AG04449 (cell line): ENCODE data around the gene TFDP2.

ENCODE experiments used
- CTCF ChIA-PET: fragments of 350-600 bp; formaldehyde crosslinking; extraction: SDS; loops from one replicate; lab custom pipeline; 2021; ENCODE audit warnings: antibody characterized with exemption; lab: Yijun Ruan, JAX
- POLR2A ChIA-PET: fragments of 400-600, 350-600 bp; formaldehyde crosslinking; extraction: SDS; loops from one replicate; lab custom pipeline; 2020; ENCODE audit warnings: antibody characterized with exemption, inconsistent platforms; lab: Yijun Ruan, JAX
- DNase-seq: peaks from one replicate; pipeline ENCODE4 v3.0.0-alpha.2; 2010; ENCODE audit warnings: low read depth, low spot score
- H3K4me3 ChIP-seq: 2 replicates; pipeline ENCODE4 v1.5.1; 2011; ENCODE audit warnings: low read depth, mild to moderate bottlenecking, control low read depth, low read length
- CTCF ChIP-seq: IDR thresholded peaks from one replicate; pipeline ENCODE4 v1.5.1; 2011; ENCODE audit warnings: mild to moderate bottlenecking, moderate library complexity, low read length, control low read depth, inconsistent platforms; ENCODE audit not compliant: insufficient read depth; ENCODE audit errors: missing control alignments

Gene TFDP2

GRCh38 chr3:142168514-142168913 lies 19.2 kb upstream of the TFDP2 start:
- H3K4me3 ChIP-seq, result no peak overlapping the region
- no peak for TF ChIP-seq CTCF
- ChIA-PET POLR2A (no interaction called here), CTCF (interaction anchor here (1.4 kb wide), 1 partner anchor 12 kb away, joined by 4 read pairs; no protein-coding TSS in a partner anchor)
- no peak for DNase-seq

GRCh38 chr3:142165194-142165593 lies 15.8 kb upstream of the TFDP2 start:
- ChIA-PET POLR2A (no interaction called here), CTCF (interaction anchor here (1.5 kb wide), 1 partner anchor 16 kb away, joined by 6 read pairs; no protein-coding TSS in a partner anchor)
- DNase-seq, result no peak
- H3K4me3 ChIP-seq, result no peak overlapping the region
- no peak for TF ChIP-seq CTCF

- no peak for TF ChIP-seq CTCF
- CTCF ChIA-PET, result no interaction called here
Measured at GRCh38 chr3:142159083-142159740, 9.9 kb upstream of the TFDP2 start.

GRCh38 chr3:142154186-142154585 lies 4.8 kb upstream of the TFDP2 start:
- no peak overlapping the region for H3K4me3 ChIP-seq
- DNase-seq, result no peak
- POLR2A ChIA-PET, result no interaction called here
- CTCF ChIA-PET, result no interaction called here
- TF ChIP-seq CTCF, result no peak

More at GRCh38 chr3:142159083-142159740, 9.9 kb upstream of the TFDP2 start:
- POLR2A ChIA-PET, result no interaction called here
- H3K4me3 ChIP-seq, result no peak overlapping the region
- no peak for DNase-seq

GRCh38 chr3:142152384-142152783 lies 3.0 kb upstream of the TFDP2 start:
- H3K4me3 ChIP-seq, result no peak overlapping the region
- CTCF ChIA-PET, result interaction anchor here (1.0 to 1.2 kb wide), 2 partner anchors 9 to 15 kb away, joined by 3 to 6 read pairs; no protein-coding TSS in a partner anchor
- no peak for DNase-seq
- no peak for TF ChIP-seq CTCF
- POLR2A ChIA-PET, result no interaction called here

- POLR2A ChIA-PET, result no interaction called here
- CTCF ChIA-PET, result interaction anchor here (1.0 to 1.2 kb wide), 2 partner anchors 9 to 16 kb away, joined by 3 to 6 read pairs; no protein-coding TSS in a partner anchor
- no peak for TF ChIP-seq CTCF
- no peak for DNase-seq
- H3K4me3 ChIP-seq, result no peak overlapping the region
Measured at GRCh38 chr3:142151828-142152227, 2.5 kb upstream of the TFDP2 start.
